ENCODE results near the gene FRZB. TPM values are rescaled to one million over a fixed set of nuclear protein-coding genes. Genes with fewer than 3 reads are reported as not detected.
A peak's percentile ranks its signal among the peaks of the same experiment; 100 is the strongest.

FRZB gene
- total and polyA plus RNA-seq, 2 of the 13 experiments (the other 11 are each of a cell fraction or from before 2014, with no cell fraction given) = 0.04 to 1.2 TPM

GRCh38 chr2:182894174-182894573 is 27.7 kb upstream of the FRZB start:
- Histone ChIP-seq H3K79me2 (ENCODE audit: insufficient read depth, low read length) (no peaks in the 10 kb centered on the region), H4K20me1 (ENCODE audit: insufficient read depth, low read length) (no peaks in the 10 kb centered on the region), H2AFZ (ENCODE audit: low read length) (no peak overlapping the region), H3K4me3 (replicated peaks in 1 of 3; ENCODE audit: insufficient read depth in 1 of 3, low read depth in 2 of 3, low read length in 3 of 3) (no peak overlapping the region), H3K27ac (ENCODE audit: extremely low read length, insufficient read depth, low read length) (no peak overlapping the region), H3K9ac (ENCODE audit: insufficient read depth, low read depth, low read length) (no peak overlapping the region), H3K9me3 (ENCODE audit: low read length) (no peaks in the 10 kb centered on the region), H3K4me1 (ENCODE audit: insufficient read depth, low read length) (peaks cover 25% of the 10 kb centered on the region), H3K27me3 (ENCODE audit: control insufficient read depth in 1 of 2, insufficient read depth in 2 of 2, low read length in 2 of 2) (no peaks in the 10 kb centered on the region), H3K4me2 (ENCODE audit: low read depth, low read length) (no peak overlapping the region), H3K36me3 (replicated peaks in 1 of 2; ENCODE audit: control insufficient read depth in 1 of 2, insufficient read depth in 2 of 2, low read length in 2 of 2) (no peaks in the 10 kb centered on the region)
- ChIA-PET CTCF (ENCODE audit: low intra/inter-chr PET ratio, low total read pairs) (no interaction called here), POLR2A (no interaction called here)
- ATAC-seq = no peak
- 89% methylated on average over 9 of the region's 9 CpGs for WGBS (ENCODE audit: low lambda C conversion rate)
- intact Hi-C loops (cut with micrococcal nuclease; ENCODE audit: unreplicated experiment) = no loop called here
- FAIRE-seq = no peak
- in situ Hi-C loops (cut with HindIII; ENCODE audit: extremely low pct_ligation_motif_present, low pct_unique_long_range_greater_than_20kb) = no loop called here
- TF ChIP-seq, protein P1, sequence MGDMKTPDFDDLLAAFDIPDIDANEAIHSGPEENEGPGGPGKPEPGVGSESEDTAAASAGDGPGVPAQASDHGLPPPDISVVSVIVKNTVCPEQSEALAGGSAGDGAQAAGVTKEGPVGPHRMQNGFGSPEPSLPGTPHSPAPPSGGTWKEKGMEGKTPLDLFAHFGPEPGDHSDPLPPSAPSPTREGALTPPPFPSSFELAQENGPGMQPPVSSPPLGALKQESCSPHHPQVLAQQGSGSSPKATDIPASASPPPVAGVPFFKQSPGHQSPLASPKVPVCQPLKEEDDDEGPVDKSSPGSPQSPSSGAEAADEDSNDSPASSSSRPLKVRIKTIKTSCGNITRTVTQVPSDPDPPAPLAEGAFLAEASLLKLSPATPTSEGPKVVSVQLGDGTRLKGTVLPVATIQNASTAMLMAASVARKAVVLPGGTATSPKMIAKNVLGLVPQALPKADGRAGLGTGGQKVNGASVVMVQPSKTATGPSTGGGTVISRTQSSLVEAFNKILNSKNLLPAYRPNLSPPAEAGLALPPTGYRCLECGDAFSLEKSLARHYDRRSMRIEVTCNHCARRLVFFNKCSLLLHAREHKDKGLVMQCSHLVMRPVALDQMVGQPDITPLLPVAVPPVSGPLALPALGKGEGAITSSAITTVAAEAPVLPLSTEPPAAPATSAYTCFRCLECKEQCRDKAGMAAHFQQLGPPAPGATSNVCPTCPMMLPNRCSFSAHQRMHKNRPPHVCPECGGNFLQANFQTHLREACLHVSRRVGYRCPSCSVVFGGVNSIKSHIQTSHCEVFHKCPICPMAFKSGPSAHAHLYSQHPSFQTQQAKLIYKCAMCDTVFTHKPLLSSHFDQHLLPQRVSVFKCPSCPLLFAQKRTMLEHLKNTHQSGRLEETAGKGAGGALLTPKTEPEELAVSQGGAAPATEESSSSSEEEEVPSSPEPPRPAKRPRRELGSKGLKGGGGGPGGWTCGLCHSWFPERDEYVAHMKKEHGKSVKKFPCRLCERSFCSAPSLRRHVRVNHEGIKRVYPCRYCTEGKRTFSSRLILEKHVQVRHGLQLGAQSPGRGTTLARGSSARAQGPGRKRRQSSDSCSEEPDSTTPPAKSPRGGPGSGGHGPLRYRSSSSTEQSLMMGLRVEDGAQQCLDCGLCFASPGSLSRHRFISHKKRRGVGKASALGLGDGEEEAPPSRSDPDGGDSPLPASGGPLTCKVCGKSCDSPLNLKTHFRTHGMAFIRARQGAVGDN (CRISPR knock-in tag; IDR thresholded peaks at IDR 0.05) = peak; percentile 20; the same call in 1 of the 2 replicates
- no peak for TF ChIP-seq SRSF1 (optimal IDR thresholded peaks at IDR 0.05; ENCODE audit: low read depth, low read length)
- TF ChIP-seq TRAFD1 (CRISPR knock-in tag; IDR thresholded peaks at IDR 0.05; ENCODE audit: borderline replicate concordance) = no peak
- no peak for TF ChIP-seq RXRA (CRISPR knock-in tag; IDR thresholded peaks at IDR 0.05)
- TF ChIP-seq FOXM1 (CRISPR knock-in tag; IDR thresholded peaks at IDR 0.05) = no peak
- TF ChIP-seq ATF6 (CRISPR knock-in tag; conservative IDR thresholded peaks at IDR 0.05) = no peak
- TF ChIP-seq ZBTB2 (CRISPR knock-in tag; IDR thresholded peaks at IDR 0.05; ENCODE audit: low read depth) = no peak
- no peak for TF ChIP-seq ZNF605 (CRISPR knock-in tag; IDR thresholded peaks at IDR 0.05)
- BruUV-seq (replicated peaks) = no TSS peak
- no peak for DNase-seq (ENCODE audit: low spot score)

Measured in HepG2 (cell line).